Right lobe of liver (tissue), 6 donors: Measurements from ENCODE around the gene TRIM3. TPM values are rescaled to one million over a fixed set of nuclear protein-coding genes. Genes with fewer than 3 reads are reported as not detected.

Experiments used
- ATAC-seq, 4 donors: fragments of 200-7000 bp; cut with Tn5 transposase; one replicate each; pipeline ENCODE4 v1.9.1; 2020; ENCODE audit warnings: mild to moderate bottlenecking in 4 of 4, moderate library complexity in 4 of 4
- DNase-seq, 3 donors: peaks; one replicate each; pipeline ENCODE4 v3.0.0-alpha.2; 2020
- H3K27ac ChIP-seq, 3 donors: fragments of 200-600 bp; one replicate each; pipeline ENCODE4 v1.8.0; 2022
- H3K27me3 ChIP-seq, 2 donors: fragments of 200-600 bp; one replicate each; pipeline ENCODE4 v1.8.0; 2022
- H3K36me3 ChIP-seq, 4 donors: fragments of 200-600 bp; sonication (generic) in 1 of 4; one replicate each; pipeline versions ENCODE4 v1.5.1 to v1.8.0; 2017 to 2022; ENCODE audit warnings: control low read depth in 1 of 4
- H3K4me1 ChIP-seq, 4 donors: fragments of 200-600 bp; sonication (generic) in 1 of 4; one replicate each; pipeline versions ENCODE4 v1.5.1 to v1.8.0; 2017 to 2022; ENCODE audit warnings: control low read depth in 1 of 4
- H3K4me3 ChIP-seq, 3 donors: fragments of 200-600 bp; one replicate each; pipeline ENCODE4 v1.8.0; 2022
- H3K9me3 ChIP-seq, 4 donors: fragments of 200-600 bp; sonication (generic) in 1 of 4; one replicate each; pipeline versions ENCODE4 v1.5.1 to v1.8.0; 2017 to 2022; ENCODE audit warnings: control low read depth in 1 of 4
- CTCF ChIP-seq, 4 donors: fragments of 200-600 bp in 3 of 4; fragments of 450-650 bp in 1 of 4; IDR thresholded peaks; one replicate each; pipeline versions ENCODE4 v1.5.1 to v1.8.0; 2016 to 2022; ENCODE audit warnings: antibody characterized with exemption in 4 of 4, mild to moderate bottlenecking in 2 of 4
- POLR2A ChIP-seq: fragments of 450-650 bp; IDR thresholded peaks from one replicate; pipeline ENCODE4 v1.6.1; 2017; ENCODE audit warnings: antibody characterized with exemption, mild to moderate bottlenecking
- WGBS: methylation state at CpG from one replicate; pipeline ENCODE4 v1.1.6; 2018; ENCODE audit warnings: low coverage, low lambda C conversion rate; ENCODE audit not compliant: insufficient coverage; ENCODE audit errors: missing lambda C conversion rate; 5-methylcytosine and 5-hydroxymethylcytosine counted together
- intact Hi-C, 2 donors: fragments of 100-400 bp; cut with DNase I; formaldehyde crosslinking; loops; one replicate each; pipeline versions ENCODE4 v1.11.2 to v1.14.1; 2022
- total RNA-seq, 6 experiments: library from RNA; depleted of rRNA in 2 of 6; stranded (reverse); fragments of >200 nt in 2 of 6; fragmentation: NEBNext Ultra II Directional in 3 of 6; extraction: Animal tissue kit (Norgen Biotek cat#: 25700) in 3 of 6; gene quantifications; one replicate each; pipeline versions ENCODE4 v1.1.0 to v1.2.4, GENCODE V29; 2016 to 2023
- donor health status: DM: no; HTN: yes; CAD: no.
- donor health status: DM: no; HTN: no; CAD: no.
- donor health status: DM: no; HTN: no; CAD: no.
- donor health status: DM: no; HTN: yes; CAD: no.
- donor health status: DM: no; HTN: yes; CAD: no.

The TRIM3 gene
- total RNA-seq, 6 experiments from 2014 or later = 5.0 to 8.9 (median 6.7) TPM

GRCh38 chr11:6472934-6473333, 807 bp downstream of the TRIM3 start:
- intact Hi-C loops = no loop called here
- Histone ChIP-seq H3K4me1 (peaks cover 0 to 22% (median 3%) of the 10 kb centered on the region in 4 donors), H3K36me3 (peaks cover 0 to 9% (median 3%) of the 10 kb centered on the region in 4 donors), H3K9me3 (no peaks in the 10 kb centered on the region), H3K27ac (no peak overlapping the region), H3K4me3 (peak overlapping the region; percentile 70 to 76 (median 71)), H3K27me3 (no peaks in the 10 kb centered on the region)
- ATAC-seq (no peak), DNase-seq (no peak)
- TF ChIP-seq CTCF (IDR thresholded peaks at IDR 0.05) = no peak
- TF ChIP-seq POLR2A = no peak
- WGBS = 83% methylated on average over 1 of the region's 1 CpG

GRCh38 chr11:6469599-6469998, 4.1 kb downstream of the TRIM3 start:
- no peak for DNase-seq
- no peak overlapping the region for H3K4me3 ChIP-seq
- no peaks in the 10 kb centered on the region for H3K36me3 ChIP-seq
- H3K4me1 ChIP-seq = peaks cover 0 to 18% (median 3%) of the 10 kb centered on the region in 4 donors
- TF ChIP-seq POLR2A = no peak
- no peak for TF ChIP-seq CTCF (IDR thresholded peaks at IDR 0.05)
- 100% methylated on average over 1 of the region's 1 CpG for WGBS
- no peak overlapping the region for H3K27ac ChIP-seq
- H3K9me3 ChIP-seq = no peaks in the 10 kb centered on the region
- intact Hi-C loops = no loop called here
- no peak for ATAC-seq
- H3K27me3 ChIP-seq = no peaks in the 10 kb centered on the region

GRCh38 chr11:6468712-6469495, 4.8 kb downstream of the TRIM3 start:
- Histone ChIP-seq H3K27ac (no peak overlapping the region), H3K4me3 (no peak overlapping the region), H3K4me1 (peaks cover 0 to 18% (median 3%) of the 10 kb centered on the region in 4 donors), H3K9me3 (no peaks in the 10 kb centered on the region), H3K27me3 (no peaks in the 10 kb centered on the region), H3K36me3 (no peaks in the 10 kb centered on the region)
- TF ChIP-seq CTCF (IDR thresholded peaks at IDR 0.05) (no peak), POLR2A (no peak)
- intact Hi-C loops = no loop called here
- ATAC-seq (peak; percentile 72 to 86 (median 82)), DNase-seq (peak; percentile 80 to 84 (median 82))
- 38% methylated on average over 4 of the region's 6 CpGs for WGBS

GRCh38 chr11:6459099-6459450, 14.7 kb downstream of the TRIM3 start:
- TF ChIP-seq POLR2A = no peak
- no peak for TF ChIP-seq CTCF (IDR thresholded peaks at IDR 0.05)
- Histone ChIP-seq H3K4me3 (no peak overlapping the region), H3K27ac (no peak overlapping the region), H3K9me3 (no peaks in the 10 kb centered on the region), H3K27me3 (no peaks in the 10 kb centered on the region), H3K4me1 (no peaks in the 10 kb centered on the region), H3K36me3 (peaks cover 0 to 14% (median 9%) of the 10 kb centered on the region in 4 donors)
- 57% methylated on average over 1 of the region's 1 CpG for WGBS
- ATAC-seq (no peak), DNase-seq (no peak)
- intact Hi-C loops = no loop called here
